ENCODE results near the gene SLC38A4. TPM values are rescaled to one million over a fixed set of nuclear protein-coding genes. Genes with fewer than 3 reads are reported as not detected.

Gene SLC38A4
- total and polyA plus RNA-seq, 2 of the 8 experiments (the other 6 are each of a cell fraction or from before 2014, with no cell fraction given): 6.7 to 15.4 TPM

GRCh38 chr12:46804054-46804453 lies 21.7 kb downstream of the SLC38A4 start:
- no peak overlapping the region for H3K14ac ChIP-seq (ENCODE audit: insufficient read length)
- H3K79me2 ChIP-seq (ENCODE audit: control insufficient read depth in 1 of 2, insufficient read depth in 2 of 2, low read length in 2 of 2): no peaks in the 10 kb centered on the region
- H2BK5ac ChIP-seq (ENCODE audit: low read depth, low read length): no peak overlapping the region
- no peak overlapping the region for H4K8ac ChIP-seq (ENCODE audit: extremely low read depth, insufficient read depth, low read length)
- H2BK20ac ChIP-seq (ENCODE audit: low read length): no peak overlapping the region
- H2AK5ac ChIP-seq (ENCODE audit: low read depth, low read length): no peak overlapping the region
- no peak overlapping the region for H3K56ac ChIP-seq (replicated peaks; ENCODE audit: insufficient read length, low read depth, low read length)
- no peaks in the 10 kb centered on the region for H3K23me2 ChIP-seq (ENCODE audit: low read depth, low read length)
- H3K9ac ChIP-seq (replicated peaks in 1 of 4; ENCODE audit: extremely low read depth in 1 of 4, low read depth in 3 of 4, low read length in 3 of 4): no peak overlapping the region
- 81% methylated on average over 3 of the region's 3 CpGs; no CpG with 5 or more reads in 1 of the 2 experiments for WGBS, 2 experiments (ENCODE audit: extremely low coverage in 1 of 2, insufficient coverage in 1 of 2, insufficient read length in 1 of 2, insufficient replicate concordance in 2 of 2, low coverage in 1 of 2, low lambda C conversion rate in 2 of 2, missing lambda C conversion rate in 1 of 2)
- no peak overlapping the region for H4K5ac ChIP-seq (ENCODE audit: insufficient read length, low read depth, low read length)
- no peak overlapping the region for H3K4me3 ChIP-seq (ENCODE audit: extremely low read depth in 1 of 4, insufficient read depth in 2 of 4, low read depth in 3 of 4, low read length in 4 of 4)
- CTCF ChIA-PET (ENCODE audit: partially characterized antibody): interaction anchor here (0.6 kb wide), 1 partner anchor 272 kb away, joined by 7 read pairs; no protein-coding TSS in a partner anchor
- no peaks in the 10 kb centered on the region for H3K79me1 ChIP-seq (ENCODE audit: low read depth, low read length)
- no peak overlapping the region for H3K27ac ChIP-seq (ENCODE audit: low read depth, low read length)
- no peak for FAIRE-seq
- POLR2A ChIA-PET (ENCODE audit: partially characterized antibody): no interaction called here
- no peak overlapping the region for H2BK15ac ChIP-seq (ENCODE audit: low read length)
- H3K4ac ChIP-seq (replicated peaks; ENCODE audit: insufficient read length, low read depth, low read length): no peak overlapping the region
- no peaks in the 10 kb centered on the region for H3K9me3 ChIP-seq (ENCODE audit: insufficient read depth in 2 of 2, low read depth in 1 of 2, low read length in 1 of 2)
- no peaks in the 10 kb centered on the region for H3K27me3 ChIP-seq (replicated peaks in 1 of 4; ENCODE audit: control insufficient read depth in 3 of 4, extremely low read depth in 1 of 4, insufficient read depth in 3 of 4, low read length in 3 of 4)
- no peak overlapping the region for H2AFZ ChIP-seq (ENCODE audit: low read length)
- no peaks in the 10 kb centered on the region for H3K36me3 ChIP-seq (ENCODE audit: control insufficient read depth in 2 of 4, insufficient read depth in 4 of 4, low read length in 3 of 4)
- no peaks in the 10 kb centered on the region for H3K4me1 ChIP-seq (replicated peaks in 1 of 4; ENCODE audit: control insufficient read depth in 3 of 4, insufficient read depth in 4 of 4, low read length in 3 of 4)
- no peak overlapping the region for H3K4me2 ChIP-seq (ENCODE audit: insufficient read depth in 1 of 2, low read depth in 2 of 2, low read length in 2 of 2)
- DNase-seq (ENCODE audit: low read depth in 1 of 2, low spot score in 2 of 2): no peak
- no peak overlapping the region for H4K91ac ChIP-seq (replicated peaks; ENCODE audit: insufficient read length, low read length)
- H4K20me1 ChIP-seq (replicated peaks in 1 of 2; ENCODE audit: control insufficient read depth in 1 of 2, insufficient read depth in 2 of 2, low read length in 2 of 2): no peaks in the 10 kb centered on the region
- H3K18ac ChIP-seq (ENCODE audit: extremely low read depth, low read length): no peak overlapping the region
- no peak overlapping the region for H2BK120ac ChIP-seq (replicated peaks; ENCODE audit: low read depth, low read length)
- H3K23ac ChIP-seq (ENCODE audit: insufficient read length): no peak overlapping the region
- H2BK12ac ChIP-seq (ENCODE audit: low read depth, low read length): no peak overlapping the region
- TF ChIP-seq NRF1 (IDR thresholded peaks at IDR 0.05; ENCODE audit: low read depth, low read length) (no peak), POLR2A (IDR thresholded peaks at IDR 0.05; ENCODE audit: control extremely low read depth in 1 of 2, low read depth in 2 of 2, low read length in 2 of 2) (no peak), HDAC2 (IDR thresholded peaks at IDR 0.05; ENCODE audit: borderline replicate concordance in 1 of 2, low read depth in 2 of 2, low read length in 2 of 2) (no peak), KDM4A (IDR thresholded peaks at IDR 0.05; ENCODE audit: low read depth, low read length, severe bottlenecking) (no peak), GABPA (IDR thresholded peaks at IDR 0.05; ENCODE audit: borderline replicate concordance, insufficient read depth, low read length) (no peak), JUN (IDR thresholded peaks at IDR 0.05; ENCODE audit: low read depth, low read length) (no peak), SP4 (IDR thresholded peaks at IDR 0.05; ENCODE audit: low read length) (no peak), USF2 (IDR thresholded peaks at IDR 0.05; ENCODE audit: low read length) (no peak), BACH1 (IDR thresholded peaks at IDR 0.05; ENCODE audit: low read length) (no peak), TCF12 (IDR thresholded peaks at IDR 0.05; ENCODE audit: low read depth, low read length) (no peak), SIRT6 (IDR thresholded peaks at IDR 0.05; ENCODE audit: low read length) (no peak), PHF8 (conservative IDR thresholded peaks at IDR 0.05; ENCODE audit: low read depth, low read length) (no peak)
- TF ChIP-seq, protein P1, sequence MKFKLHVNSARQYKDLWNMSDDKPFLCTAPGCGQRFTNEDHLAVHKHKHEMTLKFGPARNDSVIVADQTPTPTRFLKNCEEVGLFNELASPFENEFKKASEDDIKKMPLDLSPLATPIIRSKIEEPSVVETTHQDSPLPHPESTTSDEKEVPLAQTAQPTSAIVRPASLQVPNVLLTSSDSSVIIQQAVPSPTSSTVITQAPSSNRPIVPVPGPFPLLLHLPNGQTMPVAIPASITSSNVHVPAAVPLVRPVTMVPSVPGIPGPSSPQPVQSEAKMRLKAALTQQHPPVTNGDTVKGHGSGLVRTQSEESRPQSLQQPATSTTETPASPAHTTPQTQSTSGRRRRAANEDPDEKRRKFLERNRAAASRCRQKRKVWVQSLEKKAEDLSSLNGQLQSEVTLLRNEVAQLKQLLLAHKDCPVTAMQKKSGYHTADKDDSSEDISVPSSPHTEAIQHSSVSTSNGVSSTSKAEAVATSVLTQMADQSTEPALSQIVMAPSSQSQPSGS (IDR thresholded peaks at IDR 0.05; ENCODE audit: low read length): no peak
